Measurements from ENCODE around the gene PGAP2.
A peak's percentile ranks its signal among the peaks of the same experiment; 100 is the strongest.
"Not testable (repeated sequence)": the region's sequence is repeated elsewhere in the genome, so short reads cannot be mapped to it uniquely, and the experiment has no call there.

The PGAP2 gene

DNA sequence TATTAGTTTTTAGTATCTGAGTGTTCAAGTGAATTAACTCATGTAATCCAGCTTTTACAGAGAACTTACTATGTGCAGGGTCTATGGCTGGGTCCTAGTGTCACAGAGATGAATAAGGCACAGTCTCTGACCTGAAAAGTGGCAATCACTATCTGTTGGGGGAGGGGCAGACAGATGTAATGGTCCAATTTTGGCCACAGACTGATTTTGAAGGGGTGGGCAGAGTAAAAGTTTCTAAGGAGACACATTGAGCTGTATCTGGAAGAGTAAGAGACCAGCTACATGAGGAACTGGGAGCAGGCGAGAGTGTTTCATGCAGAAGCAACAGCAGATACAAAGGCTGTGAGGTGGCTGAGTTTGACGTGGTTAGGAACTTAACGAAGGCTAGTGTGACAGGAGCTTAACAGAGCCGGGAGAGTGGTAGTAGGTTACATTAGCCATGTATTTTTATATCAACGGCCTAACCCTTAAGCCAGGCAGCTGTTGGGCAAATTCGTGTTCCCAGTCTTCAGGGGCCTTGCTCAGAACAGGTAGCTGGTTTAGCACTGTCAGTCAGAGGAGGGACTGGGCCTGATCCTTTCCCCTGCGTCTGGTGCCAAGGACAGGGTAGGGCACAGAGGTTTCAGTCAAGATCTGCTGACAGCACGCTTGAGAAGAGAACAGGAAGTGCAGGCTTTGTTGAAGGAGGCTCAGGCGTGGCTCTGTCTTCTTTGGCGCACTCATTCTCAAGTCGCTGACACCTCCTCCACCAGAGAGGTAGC is 45.7 kb downstream of the PGAP2 start:
- peak overlapping the region; percentile 84 for H3K4me3 ChIP-seq (ENCODE audit: low read depth, low read length)
- no peaks in the 10 kb centered on the region for H3K9me3 ChIP-seq (ENCODE audit: control insufficient read depth, insufficient read depth, low read length)
- H3K9ac ChIP-seq (ENCODE audit: low read depth, low read length), result peak overlapping the region; percentile 76
- no peaks in the 10 kb centered on the region for H3K36me3 ChIP-seq (ENCODE audit: control insufficient read depth, insufficient read depth, low read length)
- peaks cover 14% of the 10 kb centered on the region for H3K27me3 ChIP-seq (ENCODE audit: control insufficient read depth, insufficient read depth, low read length)
- H3K4me1 ChIP-seq (ENCODE audit: control insufficient read depth, insufficient read depth, low read length), result peaks cover 14% of the 10 kb centered on the region

DNA sequence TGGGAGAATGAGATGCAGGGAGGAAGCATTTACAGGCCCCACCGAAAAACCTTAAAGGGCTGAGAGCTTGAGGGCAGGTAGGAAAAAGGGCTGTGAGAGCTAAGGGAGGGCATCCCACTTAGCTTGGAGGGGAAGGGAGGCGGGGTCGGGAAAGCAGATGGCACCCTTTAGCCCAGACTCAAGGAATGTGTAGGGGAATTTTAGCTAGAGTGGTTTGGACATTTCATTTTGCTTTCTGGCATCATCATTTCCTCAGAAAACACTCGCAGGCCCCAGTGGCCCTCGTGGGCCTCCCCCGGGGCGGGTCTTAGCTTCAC is 46.3 kb downstream of the PGAP2 start:
- peaks cover 14% of the 10 kb centered on the region for H3K27me3 ChIP-seq (ENCODE audit: control insufficient read depth, insufficient read depth, low read length)
- H3K36me3 ChIP-seq (ENCODE audit: control insufficient read depth, insufficient read depth, low read length), result no peaks in the 10 kb centered on the region
- peak overlapping the region; percentile 76 for H3K9ac ChIP-seq (ENCODE audit: low read depth, low read length)
- H3K4me1 ChIP-seq (ENCODE audit: control insufficient read depth, insufficient read depth, low read length), result peaks cover 18% of the 10 kb centered on the region
- no peaks in the 10 kb centered on the region for H3K9me3 ChIP-seq (ENCODE audit: control insufficient read depth, insufficient read depth, low read length)
- peak overlapping the region; percentile 84 for H3K4me3 ChIP-seq (ENCODE audit: low read depth, low read length)

DNA sequence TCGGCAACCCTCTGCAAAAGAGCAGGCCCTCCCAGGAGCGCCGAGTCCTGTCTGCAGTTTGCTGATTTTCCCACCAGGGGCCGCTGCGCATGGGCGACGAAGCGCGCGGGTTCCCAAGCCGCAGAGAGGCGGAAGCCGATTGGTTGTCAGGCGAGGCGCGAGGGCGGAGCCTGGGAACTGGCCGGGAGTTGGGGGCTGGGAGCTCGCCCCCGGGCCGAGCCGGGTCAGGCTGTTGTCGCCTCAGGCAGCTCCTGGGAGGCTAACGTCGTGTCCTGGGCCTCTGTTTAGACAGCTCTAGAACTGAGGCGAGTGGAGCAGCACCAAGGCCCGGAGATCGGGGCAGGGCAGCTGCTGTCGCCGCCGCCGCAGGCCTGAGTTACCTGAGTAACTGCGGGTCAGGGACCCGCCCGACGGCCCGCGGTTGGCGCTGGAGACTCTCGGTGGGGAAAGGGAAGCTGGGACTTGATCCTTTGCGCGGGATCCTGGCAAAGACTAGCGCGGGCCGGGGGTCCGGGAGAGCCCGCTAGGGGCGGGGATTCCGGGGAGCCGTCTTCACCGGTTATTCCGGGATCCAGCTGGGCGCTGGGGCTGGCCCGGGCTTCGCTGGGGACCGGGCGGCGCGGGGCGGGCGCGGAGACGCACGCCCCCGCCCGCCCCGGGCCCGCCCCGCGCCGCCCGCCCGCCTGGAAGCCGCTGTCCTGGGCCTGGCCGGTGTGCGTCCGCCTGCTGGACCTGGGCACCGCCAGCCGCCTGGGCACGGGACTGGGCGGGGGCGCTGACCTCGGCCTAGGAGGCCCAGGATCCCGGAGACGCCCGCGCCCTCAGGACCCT is 46.8 kb downstream of the PGAP2 start, which contains the start of gene STIM1:
TSS of gene STIM1 (plus strand) at position 688 of the 831 bp plus-strand sequence. CDS start 607 bp downstream, outside the sequence.
- peak within 1 kb of the TSS; percentile 84 for H3K4me3 ChIP-seq (ENCODE audit: low read depth, low read length)
- no peaks in the 10 kb centered on the region for H3K9me3 ChIP-seq (ENCODE audit: control insufficient read depth, insufficient read depth, low read length)
- peak within 1 kb of the TSS; percentile 76 for H3K9ac ChIP-seq (ENCODE audit: low read depth, low read length)
- H3K4me1 ChIP-seq (ENCODE audit: control insufficient read depth, insufficient read depth, low read length), result peaks cover 18% of the 10 kb centered on the region
- H3K36me3 ChIP-seq (ENCODE audit: control insufficient read depth, insufficient read depth, low read length), result no peaks in the 10 kb centered on the region
- H3K27me3 ChIP-seq (ENCODE audit: control insufficient read depth, insufficient read depth, low read length), result peaks cover 14% of the 10 kb centered on the region

DNA sequence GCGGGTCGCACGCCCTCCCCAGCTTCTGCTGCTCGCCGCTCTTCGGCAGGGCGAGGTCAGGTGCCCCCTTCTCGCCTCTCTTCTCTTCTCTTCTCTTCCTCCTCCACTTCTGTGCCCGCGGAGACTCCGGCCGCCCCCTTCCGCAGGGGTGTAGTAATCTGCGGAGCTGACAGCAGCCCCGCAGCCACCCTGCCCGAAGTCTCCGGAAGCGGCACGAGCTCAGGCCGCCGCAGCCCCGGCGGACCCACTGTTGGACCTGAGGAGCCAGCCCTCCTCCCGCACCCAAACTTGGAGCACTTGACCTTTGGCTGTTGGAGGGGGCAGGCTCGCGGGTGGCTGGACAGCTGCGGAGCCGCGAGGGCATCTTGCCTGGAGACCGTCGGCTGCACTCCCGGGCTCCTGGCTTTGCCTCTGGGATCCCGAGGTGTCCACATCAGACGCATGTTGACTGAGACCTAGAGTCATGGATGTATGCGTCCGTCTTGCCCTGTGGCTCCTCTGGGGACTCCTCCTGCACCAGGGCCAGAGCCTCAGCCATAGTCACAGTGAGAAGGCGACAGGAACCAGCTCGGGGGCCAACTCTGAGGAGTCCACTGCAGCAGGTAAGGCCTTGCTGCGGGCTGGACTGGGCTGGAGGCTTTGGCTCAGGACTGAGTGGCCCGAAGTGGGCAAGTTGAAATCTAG is 47.6 kb downstream of the PGAP2 start:
- Histone ChIP-seq H3K9me3 (ENCODE audit: control insufficient read depth, insufficient read depth, low read length) (no peaks in the 10 kb centered on the region), H3K27me3 (ENCODE audit: control insufficient read depth, insufficient read depth, low read length) (peaks cover 14% of the 10 kb centered on the region), H3K9ac (ENCODE audit: low read depth, low read length) (no peak overlapping the region), H3K4me3 (ENCODE audit: low read depth, low read length) (peak overlapping the region; percentile 59), H3K36me3 (ENCODE audit: control insufficient read depth, insufficient read depth, low read length) (no peaks in the 10 kb centered on the region), H3K4me1 (ENCODE audit: control insufficient read depth, insufficient read depth, low read length) (peaks cover 18% of the 10 kb centered on the region)

DNA sequence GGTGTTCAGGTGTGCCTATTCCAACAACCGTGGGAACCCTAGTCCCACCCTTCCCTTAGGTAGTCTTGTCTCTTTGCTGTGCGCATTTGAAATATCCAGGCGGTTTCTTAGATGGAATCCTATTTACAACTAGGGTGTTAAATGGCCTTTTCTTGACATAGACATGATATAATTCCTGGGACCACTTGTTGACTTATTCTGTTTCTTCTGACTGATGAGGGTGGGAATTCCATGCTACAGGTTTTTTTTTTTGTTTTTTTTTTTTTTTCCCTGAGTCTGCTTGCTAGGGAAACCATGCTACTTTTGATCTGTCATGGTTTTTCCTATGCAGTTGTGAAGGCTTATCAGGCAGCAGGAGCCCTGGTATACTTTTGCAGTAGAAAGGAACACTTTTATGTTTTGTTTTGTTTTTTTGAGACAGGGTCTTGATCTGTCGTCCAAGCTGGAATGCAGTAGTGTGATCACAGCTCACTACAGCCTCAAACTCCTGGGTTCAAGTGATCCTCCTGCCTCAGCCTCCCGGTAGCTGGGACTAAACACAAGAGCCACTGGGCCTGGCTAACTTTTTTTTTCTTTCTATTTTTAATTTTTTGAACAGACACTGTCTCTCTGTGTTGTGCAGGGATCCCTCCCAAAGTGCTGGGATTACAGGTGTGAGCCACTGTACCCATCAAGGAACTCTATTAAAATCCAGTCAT is 48.6 kb downstream of the PGAP2 start:
- Histone ChIP-seq H3K9me3 (ENCODE audit: control insufficient read depth, insufficient read depth, low read length) (no peaks in the 10 kb centered on the region), H3K36me3 (ENCODE audit: control insufficient read depth, insufficient read depth, low read length) (no peaks in the 10 kb centered on the region), H3K9ac (ENCODE audit: low read depth, low read length) (no peak overlapping the region), H3K4me1 (ENCODE audit: control insufficient read depth, insufficient read depth, low read length) (peaks cover 19% of the 10 kb centered on the region), H3K27me3 (ENCODE audit: control insufficient read depth, insufficient read depth, low read length) (peaks cover 14% of the 10 kb centered on the region), H3K4me3 (ENCODE audit: low read depth, low read length) (peak overlapping the region; percentile 59)

DNA sequence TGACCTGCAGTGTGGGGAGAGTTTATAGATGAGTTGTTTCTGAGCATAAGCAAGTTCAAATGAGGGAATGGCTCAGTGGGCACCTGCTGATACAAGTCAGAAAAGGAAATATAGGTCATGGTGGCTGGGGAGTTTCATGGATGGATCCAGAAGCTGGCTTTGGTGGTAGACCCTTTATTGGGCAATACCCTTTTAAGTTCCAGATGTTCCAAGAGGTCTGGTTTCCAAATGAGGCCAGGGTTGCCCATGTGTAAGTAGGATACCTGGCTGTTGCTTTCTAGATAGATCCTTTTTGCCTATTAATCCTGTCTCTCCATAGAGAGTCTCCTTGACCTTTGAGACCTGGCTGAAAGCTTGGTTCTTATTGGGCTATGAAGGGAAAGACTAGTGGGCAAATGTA is 49.3 kb downstream of the PGAP2 start:
- H3K4me1 ChIP-seq (ENCODE audit: control insufficient read depth, insufficient read depth, low read length), result peaks cover 23% of the 10 kb centered on the region
- H3K4me3 ChIP-seq (ENCODE audit: low read depth, low read length), result no peak overlapping the region
- no peaks in the 10 kb centered on the region for H3K9me3 ChIP-seq (ENCODE audit: control insufficient read depth, insufficient read depth, low read length)
- H3K9ac ChIP-seq (ENCODE audit: low read depth, low read length), result no peak overlapping the region
- no peaks in the 10 kb centered on the region for H3K36me3 ChIP-seq (ENCODE audit: control insufficient read depth, insufficient read depth, low read length)
- H3K27me3 ChIP-seq (ENCODE audit: control insufficient read depth, insufficient read depth, low read length), result peaks cover 14% of the 10 kb centered on the region

DNA sequence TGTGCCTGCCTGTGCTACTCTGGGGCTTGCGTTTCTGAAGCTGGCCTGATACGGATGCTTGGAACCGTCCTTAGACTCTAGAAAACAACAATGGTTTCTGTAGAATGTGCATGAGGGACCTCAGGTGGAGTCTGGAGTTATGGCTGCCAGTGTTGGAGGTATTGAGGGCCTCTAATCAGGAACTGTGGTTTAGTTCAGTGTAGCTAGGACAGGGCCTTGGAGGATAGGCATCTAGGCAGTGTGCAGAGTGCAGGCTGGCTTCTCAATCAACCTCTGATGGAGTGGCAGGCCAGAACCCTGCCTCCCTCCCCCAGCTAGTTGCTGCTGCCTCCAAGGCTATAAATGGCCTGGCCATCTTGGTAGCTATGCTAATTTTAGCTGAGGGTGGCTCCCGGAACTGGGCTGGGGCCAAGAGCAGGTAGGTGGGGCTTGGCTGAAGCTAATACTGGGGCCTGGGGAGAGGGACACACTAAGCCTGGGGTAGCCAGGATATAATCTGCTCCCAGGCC is 51.1 kb downstream of the PGAP2 start:
- Histone ChIP-seq H3K4me3 (ENCODE audit: low read depth, low read length) (no peak overlapping the region), H3K36me3 (ENCODE audit: control insufficient read depth, insufficient read depth, low read length) (no peaks in the 10 kb centered on the region), H3K9me3 (ENCODE audit: control insufficient read depth, insufficient read depth, low read length) (no peaks in the 10 kb centered on the region), H3K4me1 (ENCODE audit: control insufficient read depth, insufficient read depth, low read length) (peaks cover 17% of the 10 kb centered on the region), H3K27me3 (ENCODE audit: control insufficient read depth, insufficient read depth, low read length) (peaks cover 14% of the 10 kb centered on the region), H3K9ac (ENCODE audit: low read depth, low read length) (no peak overlapping the region)

DNA sequence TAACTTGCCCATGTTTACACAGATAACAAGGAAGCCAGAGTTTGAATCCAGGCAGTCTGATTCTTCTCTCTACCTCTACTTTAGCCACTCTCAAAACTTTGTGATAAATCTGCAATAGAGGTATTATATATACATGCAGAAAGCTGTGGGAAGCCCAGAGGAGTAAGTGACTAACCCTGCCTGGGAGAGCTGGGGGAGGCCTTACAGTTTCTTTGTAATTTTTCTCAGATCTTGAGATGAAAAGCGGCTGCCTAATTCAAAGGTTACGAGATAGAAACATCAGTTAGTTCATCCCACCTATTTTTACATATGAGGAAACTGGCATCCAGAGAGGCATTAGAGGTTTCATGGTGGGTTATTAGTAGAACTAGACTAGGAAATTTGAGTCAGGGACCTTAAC is 52.0 kb downstream of the PGAP2 start:
- Histone ChIP-seq H3K9ac (ENCODE audit: low read depth, low read length) (no peak overlapping the region), H3K9me3 (ENCODE audit: control insufficient read depth, insufficient read depth, low read length) (no peaks in the 10 kb centered on the region), H3K4me1 (ENCODE audit: control insufficient read depth, insufficient read depth, low read length) (peaks cover 14% of the 10 kb centered on the region), H3K4me3 (ENCODE audit: low read depth, low read length) (no peak overlapping the region), H3K27me3 (ENCODE audit: control insufficient read depth, insufficient read depth, low read length) (peaks cover 14% of the 10 kb centered on the region), H3K36me3 (ENCODE audit: control insufficient read depth, insufficient read depth, low read length) (no peaks in the 10 kb centered on the region)

DNA sequence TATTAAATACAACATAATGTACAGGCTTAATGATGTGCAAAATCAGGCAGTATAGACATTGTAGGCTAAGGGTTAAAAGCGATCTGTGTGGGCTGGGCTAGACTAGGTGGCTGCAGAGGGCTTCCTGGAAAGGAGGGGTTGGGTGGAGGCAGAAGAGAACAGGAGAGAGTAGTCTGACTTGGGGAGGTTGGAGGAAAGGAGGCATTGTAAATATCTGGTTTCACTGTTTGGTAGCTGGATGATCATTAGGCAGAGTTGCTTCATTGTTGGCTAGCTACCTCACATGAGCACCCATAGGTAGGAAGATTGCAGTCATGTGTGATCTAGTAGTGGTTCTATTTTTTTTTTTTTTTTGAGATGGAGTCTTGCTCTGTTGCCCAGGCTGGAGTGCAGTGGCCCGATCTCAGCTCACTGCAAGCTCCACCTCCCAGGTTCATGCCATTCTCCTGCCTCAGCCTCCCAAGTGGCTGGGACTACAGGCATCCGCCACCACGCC is 52.6 kb downstream of the PGAP2 start:
- H3K4me3 ChIP-seq (ENCODE audit: low read depth, low read length); H3K36me3 ChIP-seq (ENCODE audit: control insufficient read depth, insufficient read depth, low read length); H3K9ac ChIP-seq (ENCODE audit: low read depth, low read length); H3K9me3 ChIP-seq (ENCODE audit: control insufficient read depth, insufficient read depth, low read length): not testable (repeated sequence)
- H3K4me1 ChIP-seq (ENCODE audit: control insufficient read depth, insufficient read depth, low read length), result peaks cover 14% of the 10 kb centered on the region
- peaks cover 14% of the 10 kb centered on the region for H3K27me3 ChIP-seq (ENCODE audit: control insufficient read depth, insufficient read depth, low read length)

DNA sequence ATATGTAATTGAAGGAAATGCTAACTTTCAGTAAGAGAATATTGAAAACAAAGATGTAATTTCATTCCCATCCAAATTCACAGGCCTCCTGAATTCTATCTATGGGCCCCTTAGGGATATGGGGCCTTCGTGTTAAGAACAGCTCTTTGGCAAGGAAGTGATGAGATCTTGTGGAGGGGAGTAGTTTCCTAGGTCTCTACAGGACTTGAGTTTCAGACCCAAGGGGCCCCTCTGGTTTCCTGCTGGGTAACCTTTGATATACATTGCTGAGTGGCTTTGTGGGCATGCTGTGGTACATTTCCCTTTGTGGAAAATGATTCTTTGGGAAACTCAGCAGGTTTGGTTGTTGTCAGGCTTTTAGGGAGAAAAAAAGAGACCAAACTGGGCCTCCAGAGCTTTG is 53.3 kb downstream of the PGAP2 start:
- H3K4me3 ChIP-seq (ENCODE audit: low read depth, low read length), result no peak overlapping the region
- H3K9me3 ChIP-seq (ENCODE audit: control insufficient read depth, insufficient read depth, low read length), result no peaks in the 10 kb centered on the region
- peaks cover 7% of the 10 kb centered on the region for H3K27me3 ChIP-seq (ENCODE audit: control insufficient read depth, insufficient read depth, low read length)
- H3K4me1 ChIP-seq (ENCODE audit: control insufficient read depth, insufficient read depth, low read length), result peaks cover 9% of the 10 kb centered on the region
- H3K36me3 ChIP-seq (ENCODE audit: control insufficient read depth, insufficient read depth, low read length), result no peaks in the 10 kb centered on the region
- H3K9ac ChIP-seq (ENCODE audit: low read depth, low read length), result no peak overlapping the region
